IMR-90 (cell line): ENCODE results near the gene GALNT8.

Experiments used
- CEBPB ChIP-seq: IDR thresholded peaks from 2 replicates; pipeline ENCODE4 v1.6.1; 2012; ENCODE audit warnings: low read depth, low read length, improper control_type of control experiment
- CTCF ChIP-seq: conservative IDR thresholded peaks from 2 replicates; pipeline ENCODE4 v1.5.1; 2012; ENCODE audit warnings: mild to moderate bottlenecking, low read depth, low read length, improper control_type of control experiment

DNA sequence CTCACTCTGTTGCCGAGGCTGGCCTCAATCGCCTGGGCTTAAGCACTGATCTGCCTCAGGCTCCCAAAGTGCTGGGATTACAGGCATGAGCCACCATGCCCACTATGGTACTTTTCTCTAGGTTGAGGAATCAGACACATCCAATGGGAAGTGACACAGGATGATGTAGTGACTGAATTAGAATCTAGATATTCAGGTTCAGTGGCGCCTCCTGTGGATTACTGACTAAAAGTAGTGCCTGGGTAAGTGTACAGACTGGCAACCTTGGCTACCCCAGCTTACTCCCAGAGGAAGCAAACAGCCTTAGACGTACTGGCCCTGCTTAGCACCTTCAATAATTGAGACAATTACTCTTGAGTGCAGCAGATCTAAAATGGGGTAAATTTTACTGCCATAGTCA, 22.8 kb downstream of the GALNT8 start:
- TF ChIP-seq CEBPB (no peak), CTCF (no peak)
